Endothelial cell of hepatic sinusoid (primary cell): Measurements from ENCODE around the gene FEM1C.

Experiments used
- in situ Hi-C: cut with HindIII; loops from 2 replicates; pipeline ENCODE4 v1.10.0; 2017; ENCODE audit warnings: low sequenced_read_pairs

The FEM1C gene

GRCh38 chr5:115558388-115558956 is 13.9 kb upstream of the FEM1C start:
- in situ Hi-C loops: no loop called here

GRCh38 chr5:115557667-115558387 is 13.3 kb upstream of the FEM1C start:
- in situ Hi-C loops: no loop called here

GRCh38 chr5:115556276-115556675 is 11.7 kb upstream of the FEM1C start:
- in situ Hi-C loops: no loop called here

- in situ Hi-C loops: no loop called here
Observed at GRCh38 chr5:115555084-115555633, 10.6 kb upstream of the FEM1C start.

GRCh38 chr5:115553082-115553481 is 8.5 kb upstream of the FEM1C start:
- in situ Hi-C loops: no loop called here

GRCh38 chr5:115551415-115551814 is 6.8 kb upstream of the FEM1C start:
- in situ Hi-C loops: no loop called here

- in situ Hi-C loops: no loop called here
Observed at GRCh38 chr5:115549154-115549553, 4.6 kb upstream of the FEM1C start.

GRCh38 chr5:115548683-115549082 is 4.1 kb upstream of the FEM1C start:
- in situ Hi-C loops: no loop called here

- in situ Hi-C loops: no loop called here
Observed at GRCh38 chr5:115545351-115545882, 842 bp upstream of the FEM1C start.

- in situ Hi-C loops: loop anchor here (5.0 kb wide), 1 partner anchor 63 kb away; no protein-coding TSS in a partner anchor
Observed at GRCh38 chr5:115544043-115544435, 536 bp downstream of the FEM1C start.

GRCh38 chr5:115543365-115544042 is 1.1 kb downstream of the FEM1C start:
- in situ Hi-C loops: loop anchor here (5.0 kb wide), 1 partner anchor 64 kb away; no protein-coding TSS in a partner anchor

GRCh38 chr5:115542651-115543364 is 1.8 kb downstream of the FEM1C start:
- in situ Hi-C loops: loop anchor here (5.0 kb wide), 1 partner anchor 64 kb away; no protein-coding TSS in a partner anchor

- in situ Hi-C loops: loop anchor here (5.0 kb wide), 1 partner anchor 65 kb away; no protein-coding TSS in a partner anchor
Observed at GRCh38 chr5:115542086-115542485, 2.5 kb downstream of the FEM1C start.

GRCh38 chr5:115541611-115542010 is 3.0 kb downstream of the FEM1C start:
- in situ Hi-C loops: loop anchor here (5.0 kb wide), 1 partner anchor 66 kb away; no protein-coding TSS in a partner anchor

GRCh38 chr5:115535479-115536035 is 9.0 kb downstream of the FEM1C start:
- in situ Hi-C loops: no loop called here

GRCh38 chr5:115532517-115532916 is 12.1 kb downstream of the FEM1C start:
- in situ Hi-C loops: no loop called here

GRCh38 chr5:115531787-115532367 is 12.7 kb downstream of the FEM1C start:
- in situ Hi-C loops: no loop called here

- in situ Hi-C loops: no loop called here
Observed at GRCh38 chr5:115531380-115531779, 13.2 kb downstream of the FEM1C start.

- in situ Hi-C loops: no loop called here
Observed at GRCh38 chr5:115530426-115530825, 14.1 kb downstream of the FEM1C start.

GRCh38 chr5:115526604-115527003 is 18.0 kb downstream of the FEM1C start:
- in situ Hi-C loops: loop anchor here (5.0 kb wide), 1 partner anchor 89 kb away; no protein-coding TSS in a partner anchor
